KMS-11 (cell line): ENCODE results near the gene CUL9.

Source experiments
- H2AFZ ChIP-seq: fragments of 200-600 bp; sonication (generic); 2 replicates; pipeline ENCODE4 v1.6.1; 2016; ENCODE audit warnings: antibody characterized with exemption, mixed run types, low read depth
- H3K27ac ChIP-seq: fragments of 200-600 bp; sonication (generic); 2 replicates; pipeline ENCODE4 v1.6.1; 2016; ENCODE audit warnings: mild to moderate bottlenecking, mixed run types
- H3K27me3 ChIP-seq: fragments of 200-600 bp; sonication (generic); 2 replicates; pipeline ENCODE4 v1.6.1; 2017; ENCODE audit warnings: mild to moderate bottlenecking, low read depth, mixed run types, moderate library complexity; ENCODE audit not compliant: insufficient read depth
- H3K36me3 ChIP-seq: fragments of 200-600 bp; sonication (generic); 2 replicates; pipeline ENCODE4 v1.6.1; 2017; ENCODE audit warnings: mild to moderate bottlenecking, mixed run types; ENCODE audit not compliant: insufficient read depth
- H3K4me1 ChIP-seq: fragments of 200-600 bp; sonication (generic); 2 replicates; pipeline ENCODE4 v1.6.1; 2016; ENCODE audit warnings: mild to moderate bottlenecking, low read depth, mixed run types; ENCODE audit not compliant: poor library complexity, severe bottlenecking
- H3K4me2 ChIP-seq: fragments of 200-600 bp; sonication (generic); 2 replicates; pipeline ENCODE4 v1.7.0; 2016; ENCODE audit warnings: mild to moderate bottlenecking, mixed run types
- H3K4me3 ChIP-seq: fragments of 200-600 bp; sonication (generic); IDR thresholded peaks from 2 replicates; pipeline ENCODE4 v1.6.1; 2017; ENCODE audit warnings: low read depth, low read length, mixed read lengths; ENCODE audit not compliant: insufficient read depth
- H3K79me2 ChIP-seq: fragments of 200-600 bp; sonication (generic); 2 replicates; pipeline ENCODE4 v1.6.1; 2016; ENCODE audit warnings: low read depth, mixed run types; ENCODE audit not compliant: insufficient read depth
- H3K9ac ChIP-seq: fragments of 200-600 bp; sonication (generic); 2 replicates; pipeline ENCODE4 v1.6.1; 2016; ENCODE audit warnings: mild to moderate bottlenecking, mixed run types
- H4K20me1 ChIP-seq: fragments of 200-600 bp; sonication (generic); 2 replicates; pipeline ENCODE4 v1.6.1; 2016; ENCODE audit warnings: mild to moderate bottlenecking, mixed run types; ENCODE audit not compliant: insufficient read depth
- TF ChIP-seq, protein P1 (sequence below): fragments of 200-600 bp; sonication (generic); conservative IDR thresholded peaks from 2 replicates; pipeline ENCODE4 v1.6.1; 2017; ENCODE audit warnings: low read depth, mild to moderate bottlenecking, antibody characterized with exemption, low read length, moderate library complexity, mixed read lengths

CUL9 gene

DNA sequence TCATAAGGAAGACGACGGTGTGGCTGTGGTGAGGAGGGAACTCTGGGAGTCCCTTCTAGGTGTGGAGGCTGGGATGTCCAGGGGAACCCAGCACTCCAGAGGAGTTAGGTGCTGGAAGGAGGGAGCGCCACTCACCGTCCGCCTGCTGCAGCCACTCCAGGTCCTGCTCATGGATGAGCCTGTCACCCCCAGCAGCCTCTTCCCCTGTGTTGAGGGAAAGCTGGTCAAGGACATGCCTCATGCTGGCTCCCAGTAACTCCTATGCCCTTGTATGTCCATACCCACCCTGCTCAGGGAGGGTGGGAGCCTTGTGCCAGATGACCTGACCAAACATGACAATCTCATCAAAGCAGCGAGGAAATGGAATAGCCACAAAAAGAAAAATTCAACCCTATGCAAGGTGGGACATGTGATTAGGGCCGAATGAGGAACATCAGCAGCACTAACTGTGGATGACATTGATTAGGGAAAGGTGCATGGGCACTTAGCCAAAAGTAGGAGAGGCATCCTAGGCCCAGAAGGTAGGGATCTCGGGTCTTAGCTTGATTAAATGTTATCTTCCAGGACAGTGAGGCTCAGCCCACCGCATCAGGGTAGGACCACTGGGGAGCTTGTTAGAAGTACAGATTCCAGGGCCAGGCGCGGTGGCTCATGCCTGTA, 44.3 kb downstream of the CUL9 start:
- no peaks in the 10 kb centered on the region for H3K36me3 ChIP-seq
- H3K79me2 ChIP-seq, result peaks cover 23% of the 10 kb centered on the region
- no peak overlapping the region for H3K27ac ChIP-seq
- H3K9ac ChIP-seq, result no peak overlapping the region
- H3K4me1 ChIP-seq, result peaks cover 41% of the 10 kb centered on the region
- no peaks in the 10 kb centered on the region for H3K27me3 ChIP-seq
- no peaks in the 10 kb centered on the region for H4K20me1 ChIP-seq
- no peak overlapping the region for H3K4me3 ChIP-seq
- H2AFZ ChIP-seq, result no peak overlapping the region
- H3K4me2 ChIP-seq, result no peak overlapping the region
- TF ChIP-seq, protein P1, sequence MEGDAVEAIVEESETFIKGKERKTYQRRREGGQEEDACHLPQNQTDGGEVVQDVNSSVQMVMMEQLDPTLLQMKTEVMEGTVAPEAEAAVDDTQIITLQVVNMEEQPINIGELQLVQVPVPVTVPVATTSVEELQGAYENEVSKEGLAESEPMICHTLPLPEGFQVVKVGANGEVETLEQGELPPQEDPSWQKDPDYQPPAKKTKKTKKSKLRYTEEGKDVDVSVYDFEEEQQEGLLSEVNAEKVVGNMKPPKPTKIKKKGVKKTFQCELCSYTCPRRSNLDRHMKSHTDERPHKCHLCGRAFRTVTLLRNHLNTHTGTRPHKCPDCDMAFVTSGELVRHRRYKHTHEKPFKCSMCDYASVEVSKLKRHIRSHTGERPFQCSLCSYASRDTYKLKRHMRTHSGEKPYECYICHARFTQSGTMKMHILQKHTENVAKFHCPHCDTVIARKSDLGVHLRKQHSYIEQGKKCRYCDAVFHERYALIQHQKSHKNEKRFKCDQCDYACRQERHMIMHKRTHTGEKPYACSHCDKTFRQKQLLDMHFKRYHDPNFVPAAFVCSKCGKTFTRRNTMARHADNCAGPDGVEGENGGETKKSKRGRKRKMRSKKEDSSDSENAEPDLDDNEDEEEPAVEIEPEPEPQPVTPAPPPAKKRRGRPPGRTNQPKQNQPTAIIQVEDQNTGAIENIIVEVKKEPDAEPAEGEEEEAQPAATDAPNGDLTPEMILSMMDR, result no peak

DNA sequence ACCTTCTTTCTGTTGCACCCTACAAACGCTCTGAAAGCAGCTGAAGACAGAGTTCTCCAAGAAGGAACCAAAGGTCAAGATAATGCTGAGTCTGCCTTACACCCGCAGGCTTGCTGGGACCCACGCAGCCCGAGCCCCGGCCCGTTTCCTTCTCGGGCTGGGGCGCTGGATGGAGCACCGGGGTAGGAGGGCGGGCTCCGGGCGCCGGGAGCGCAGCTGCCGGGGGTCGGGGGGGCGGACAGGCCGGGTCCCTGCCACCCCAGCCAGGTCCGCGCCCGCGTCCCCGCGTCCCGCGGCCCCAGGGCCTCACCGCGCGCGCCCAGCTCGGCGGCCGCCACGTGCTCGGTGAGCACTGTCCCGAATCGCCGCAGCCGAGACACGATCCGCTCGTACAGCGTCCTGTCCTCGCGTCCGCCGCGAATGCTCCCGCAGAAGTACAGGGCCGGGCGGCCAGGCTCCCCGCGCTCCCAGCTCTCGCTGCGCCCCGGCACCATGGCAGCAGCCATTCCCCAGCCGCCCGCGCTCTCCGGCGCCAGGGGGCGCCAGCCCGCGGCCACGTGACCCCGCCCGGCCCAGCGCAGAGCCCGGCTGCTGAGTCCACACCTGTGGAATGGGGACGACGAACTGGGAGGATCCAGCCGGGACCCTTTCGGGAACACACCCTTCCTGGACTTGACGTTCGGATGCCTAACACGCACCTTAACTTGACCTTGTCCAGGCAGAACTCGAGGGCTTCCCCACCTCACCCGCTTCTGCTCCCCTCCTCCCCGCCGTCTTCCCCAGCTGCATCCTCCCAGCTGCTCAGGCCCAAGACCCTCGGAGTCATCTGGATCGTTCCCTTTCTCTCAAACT, 47.2 kb downstream of the CUL9 start, which contains the start of gene DNPH1:
Gene DNPH1 (minus strand): TSS at position 531 of the 852 bp plus-strand sequence. CDS start 25 bp downstream, at position 506.
- peak within 1 kb of the TSS; percentile 60 for H2AFZ ChIP-seq
- H4K20me1 ChIP-seq, result no peaks in the 10 kb centered on the region
- peaks cover 38% of the 10 kb centered on the region for H3K4me1 ChIP-seq
- peak within 1 kb of the TSS; percentile 68 for H3K27ac ChIP-seq
- TF ChIP-seq, protein P1, result peak; percentile 72
- H3K9ac ChIP-seq, result peak within 1 kb of the TSS; percentile 87
- peak within 1 kb of the TSS; percentile 79 for H3K4me2 ChIP-seq
- no peaks in the 10 kb centered on the region for H3K36me3 ChIP-seq
- peaks cover 23% of the 10 kb centered on the region for H3K79me2 ChIP-seq
- H3K27me3 ChIP-seq, result no peaks in the 10 kb centered on the region
- H3K4me3 ChIP-seq, result no peak within 1 kb of the TSS

DNA sequence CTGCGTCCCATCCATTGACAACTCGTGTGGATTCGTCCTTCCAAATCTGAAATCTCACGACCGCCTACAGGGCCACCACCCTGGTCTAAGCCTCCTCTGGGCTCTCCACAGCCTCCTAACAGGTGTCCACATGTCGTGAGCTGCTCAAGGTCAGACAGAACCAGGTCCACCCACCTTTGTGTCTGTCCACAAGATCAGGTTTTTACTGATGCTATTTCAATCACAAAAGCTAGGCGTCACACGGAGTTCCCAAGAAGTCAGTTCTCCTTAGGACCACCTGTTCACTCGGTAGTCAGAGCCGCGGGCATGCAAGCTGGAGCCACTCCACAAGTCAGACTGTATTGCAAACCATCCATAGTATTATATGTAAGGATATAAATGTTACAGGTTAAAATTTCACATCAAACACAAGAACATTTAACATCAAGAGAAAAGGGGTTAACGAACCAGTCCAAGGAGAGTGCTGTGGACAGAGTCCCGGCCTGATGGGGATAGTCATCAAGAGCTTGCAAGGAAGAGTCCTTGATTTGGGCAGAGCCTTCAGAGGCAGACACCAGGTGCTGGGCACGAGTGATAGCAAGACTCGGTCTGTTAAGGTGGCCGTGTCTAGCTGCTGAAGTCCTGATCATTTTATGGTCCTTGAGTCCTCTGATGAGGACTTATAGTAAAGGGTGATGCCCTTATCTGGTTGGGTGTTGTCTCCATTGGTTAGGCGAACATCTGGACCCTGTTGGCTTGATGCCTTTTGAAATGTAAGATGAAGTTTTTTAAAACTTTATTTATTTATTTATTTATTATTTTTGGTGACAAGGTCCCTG, 48.0 kb downstream of the CUL9 start:
- Histone ChIP-seq H3K4me2 (peak overlapping the region; percentile 79), H3K27me3 (no peaks in the 10 kb centered on the region), H3K36me3 (no peaks in the 10 kb centered on the region), H3K27ac (no peak overlapping the region), H2AFZ (peak overlapping the region; percentile 60), H3K4me3 (no peak overlapping the region), H3K79me2 (peaks cover 23% of the 10 kb centered on the region), H4K20me1 (no peaks in the 10 kb centered on the region), H3K4me1 (peaks cover 30% of the 10 kb centered on the region), H3K9ac (no peak overlapping the region; the same call in 1 of the 2 replicates)
- TF ChIP-seq, protein P1, result no peak

DNA sequence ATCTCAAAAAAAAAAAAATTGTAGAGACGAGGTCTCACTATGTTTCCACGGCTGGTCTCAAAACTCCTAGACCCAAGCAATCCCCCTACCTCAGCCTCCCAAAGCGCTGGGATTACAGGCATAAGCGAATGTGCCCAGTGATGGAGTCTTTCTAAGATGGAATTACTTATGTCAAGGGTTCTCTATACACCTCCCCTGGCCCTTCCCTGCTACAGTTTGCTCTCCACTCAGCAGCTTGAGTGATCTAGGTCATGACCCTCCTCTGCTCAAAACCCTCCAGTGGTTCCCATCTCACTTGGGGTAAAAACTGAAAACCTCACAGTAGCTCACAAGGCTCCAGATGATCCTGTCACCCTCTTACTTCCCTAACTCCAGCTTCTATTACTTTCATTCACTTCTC, 49.1 kb downstream of the CUL9 start:
- Histone ChIP-seq H3K36me3 (no peaks in the 10 kb centered on the region), H4K20me1 (no peaks in the 10 kb centered on the region), H3K79me2 (peaks cover 23% of the 10 kb centered on the region), H3K4me3 (no peak overlapping the region), H3K27me3 (no peaks in the 10 kb centered on the region), H3K9ac (no peak overlapping the region), H2AFZ (no peak overlapping the region), H3K4me2 (no peak overlapping the region), H3K4me1 (peaks cover 20% of the 10 kb centered on the region), H3K27ac (no peak overlapping the region)
- TF ChIP-seq, protein P1, result no peak
